ENCODE data around the gene PRR7. TPM values are rescaled to one million over a fixed set of nuclear protein-coding genes. Genes with fewer than 3 reads are reported as not detected.

The PRR7 gene
- polyA plus RNA-seq, 3 donors: 1.8 to 17.4 (median 2.1) TPM

DNA sequence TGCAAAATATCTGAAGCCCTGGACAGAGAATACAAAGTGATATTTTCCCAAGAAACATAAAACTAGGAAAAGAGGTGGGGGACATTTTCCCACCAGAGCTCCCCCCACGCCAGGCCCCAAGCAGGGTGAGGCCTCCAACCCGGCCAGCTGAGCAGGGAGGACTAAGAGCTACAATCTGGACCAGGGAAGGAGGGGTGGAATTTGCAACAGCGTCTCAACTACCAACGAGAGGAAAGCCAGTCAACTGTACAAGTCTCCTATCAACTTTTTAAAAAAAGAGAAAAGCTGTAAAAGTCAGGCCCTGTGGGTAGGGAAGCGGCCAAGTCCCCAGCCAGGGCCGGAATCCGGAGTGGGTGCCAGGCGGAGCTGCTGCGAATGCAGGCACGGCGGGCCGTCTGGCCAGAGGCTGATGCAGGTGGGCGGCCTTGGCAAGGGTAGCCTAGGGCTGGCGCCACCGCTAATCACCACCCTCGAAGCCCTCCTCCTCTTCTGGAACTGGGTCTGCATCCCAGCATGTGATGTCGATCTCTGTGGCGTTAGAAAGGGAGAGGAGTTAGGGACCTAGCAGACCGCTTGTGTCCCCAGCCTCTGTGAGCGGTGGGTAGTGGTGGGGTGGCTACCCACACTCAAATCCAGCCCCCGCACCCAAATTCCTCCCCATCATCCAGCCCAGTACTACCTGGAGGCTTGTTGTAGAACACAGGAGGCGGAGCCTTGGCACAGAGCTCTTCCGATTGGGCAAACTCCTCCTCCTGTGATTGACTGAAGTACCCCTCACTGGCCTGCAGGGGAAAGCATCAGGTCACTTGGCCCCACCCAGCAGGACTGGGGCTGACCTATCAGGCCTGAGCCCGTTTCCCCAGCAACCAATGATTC lies 10.6 kb downstream of the PRR7 start:
- H3K4me2 ChIP-seq (replicated peaks; ENCODE audit: extremely low read depth, low read length, poor library complexity, severe bottlenecking): no peak overlapping the region
- H3K27ac Mint-ChIP-seq: peak overlapping the region in 5 of 7 donors; percentile 26 to 88 (median 76)

More for the DNA sequence above, 10.6 kb downstream of the PRR7 start:
- intact Hi-C loops (cut with micrococcal nuclease): loop anchor here (2.0 to 5.0 kb wide), 3 partner anchors 38 to 150 kb away; partner anchors contain the start of gene PDLIM7 (in 1 of the 2)
- Histone ChIP-seq H4K20me1 (ENCODE audit: insufficient read depth, low read length) (peaks cover 9% of the 10 kb centered on the region), H3K4me1 (ENCODE audit: control insufficient read depth in 1 of 2, insufficient read depth in 2 of 2, low read length in 2 of 2) (peaks cover 46 to 54% of the 10 kb centered on the region in 2 donors), H3K27me3 (ENCODE audit: control insufficient read depth in 2 of 2, insufficient read depth in 2 of 2, low read length in 2 of 2) (peaks cover 0 to 20% of the 10 kb centered on the region in 2 donors), H2AFZ (ENCODE audit: insufficient read depth, low read depth, low read length, poor library complexity, severe bottlenecking) (no peak overlapping the region), H3K9ac (ENCODE audit: insufficient read depth, low read length, poor library complexity, severe bottlenecking) (no peak overlapping the region), H3K9me3 (replicated peaks in 1 of 2; ENCODE audit: control insufficient read depth in 1 of 2, insufficient read depth in 1 of 2, low read length in 2 of 2) (no peaks in the 10 kb centered on the region), H3K79me2 (ENCODE audit: insufficient read depth, low read length) (no peaks in the 10 kb centered on the region), H3K4me3 (replicated peaks in 1 of 3; ENCODE audit: low read depth in 2 of 3, low read length in 3 of 3) (no peak overlapping the region), H3K27ac (ENCODE audit: low read depth in 1 of 2, low read length in 2 of 2) (no peak overlapping the region), H3K36me3 (replicated peaks in 1 of 2; ENCODE audit: control insufficient read depth in 1 of 2, insufficient read depth in 2 of 2, low read length in 2 of 2) (no peaks in the 10 kb centered on the region)
- H3K4me3 Mint-ChIP-seq: peak overlapping the region; percentile 11 to 27
- peaks cover 0 to 11% (median 0%) of the 10 kb centered on the region in 7 donors for H3K9me3 Mint-ChIP-seq
- peak; percentile 74 for TF ChIP-seq CTCF (IDR thresholded peaks at IDR 0.05)
- peaks cover 18 to 36% (median 28%) of the 10 kb centered on the region in 3 donors for H3K27me3 Mint-ChIP-seq (ENCODE audit: low read depth in 3 of 3)
- peaks cover 34% of the 10 kb centered on the region for H3K4me1 Mint-ChIP-seq
- peak; percentile 97 to 99 (median 99) for DNase-seq
- WGBS (ENCODE audit: insufficient coverage): 83% methylated on average over 11 of the region's 24 CpGs
- H3K36me3 Mint-ChIP-seq: peaks cover 2 to 4% of the 10 kb centered on the region in 2 donors
